MM.1S (cell line): ENCODE results near the gene SLC25A3.

Source experiments
- EZH2 ChIP-seq: fragments of 300-600 bp; sonication (generic); optimal IDR thresholded peaks from 2 replicates; pipeline ENCODE3; 2017; ENCODE audit warnings: low read depth, mild to moderate bottlenecking, antibody characterized with exemption, low read length, mixed read lengths
- EZH2phosphoT487 ChIP-seq: fragments of 300-600 bp; sonication (generic); IDR thresholded peaks from 2 replicates; pipeline ENCODE4 v1.6.1; 2018; ENCODE audit warnings: antibody characterized with exemption, low read length
- TF ChIP-seq, protein P1 (sequence below): fragments of 300-600 bp; sonication (generic); IDR thresholded peaks from 2 replicates; pipeline ENCODE4 v1.5.1; 2016; ENCODE audit warnings: antibody characterized with exemption, low read length, mixed read lengths

DNA sequence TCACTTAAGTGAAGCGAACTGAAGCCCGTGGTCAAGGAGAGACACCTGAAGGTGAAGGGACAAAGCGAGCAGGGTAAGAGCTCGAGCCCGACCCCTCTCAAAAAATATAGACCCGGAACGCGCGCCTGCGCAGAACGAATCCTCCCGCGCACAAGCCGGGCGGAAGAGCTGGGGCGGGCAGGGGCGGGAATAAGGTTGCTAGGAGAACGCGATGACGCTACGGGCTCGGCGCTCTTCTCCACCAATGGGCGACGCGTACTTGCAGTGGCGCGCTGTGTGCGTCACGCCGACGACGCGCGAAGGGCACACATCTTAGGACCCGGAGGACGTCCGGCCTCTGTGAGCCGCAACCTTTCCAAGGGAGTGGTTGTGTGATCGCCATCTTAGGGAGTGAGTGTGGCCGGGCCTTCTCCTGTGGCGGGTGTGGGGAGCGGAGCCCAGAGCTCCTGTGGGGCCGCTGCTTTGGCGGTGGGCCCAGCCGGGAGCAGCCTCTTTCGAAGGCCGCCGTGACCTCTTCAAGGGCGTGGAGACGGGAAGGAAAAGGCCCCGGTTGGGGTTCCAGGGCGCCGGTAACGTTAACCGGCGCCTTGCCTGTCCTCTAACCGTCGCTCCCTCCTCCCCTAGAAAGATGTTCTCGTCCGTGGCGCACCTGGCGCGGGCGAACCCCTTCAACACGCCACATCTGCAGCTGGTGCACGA lies at the start of gene SLC25A3:
- TF ChIP-seq, protein P1, sequence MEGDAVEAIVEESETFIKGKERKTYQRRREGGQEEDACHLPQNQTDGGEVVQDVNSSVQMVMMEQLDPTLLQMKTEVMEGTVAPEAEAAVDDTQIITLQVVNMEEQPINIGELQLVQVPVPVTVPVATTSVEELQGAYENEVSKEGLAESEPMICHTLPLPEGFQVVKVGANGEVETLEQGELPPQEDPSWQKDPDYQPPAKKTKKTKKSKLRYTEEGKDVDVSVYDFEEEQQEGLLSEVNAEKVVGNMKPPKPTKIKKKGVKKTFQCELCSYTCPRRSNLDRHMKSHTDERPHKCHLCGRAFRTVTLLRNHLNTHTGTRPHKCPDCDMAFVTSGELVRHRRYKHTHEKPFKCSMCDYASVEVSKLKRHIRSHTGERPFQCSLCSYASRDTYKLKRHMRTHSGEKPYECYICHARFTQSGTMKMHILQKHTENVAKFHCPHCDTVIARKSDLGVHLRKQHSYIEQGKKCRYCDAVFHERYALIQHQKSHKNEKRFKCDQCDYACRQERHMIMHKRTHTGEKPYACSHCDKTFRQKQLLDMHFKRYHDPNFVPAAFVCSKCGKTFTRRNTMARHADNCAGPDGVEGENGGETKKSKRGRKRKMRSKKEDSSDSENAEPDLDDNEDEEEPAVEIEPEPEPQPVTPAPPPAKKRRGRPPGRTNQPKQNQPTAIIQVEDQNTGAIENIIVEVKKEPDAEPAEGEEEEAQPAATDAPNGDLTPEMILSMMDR, result no peak
- no peak for TF ChIP-seq EZH2
- no peak for TF ChIP-seq EZH2phosphoT487
